Keratinocyte (primary cell): ENCODE measurements around the gene MPPED1. TPM values are rescaled to one million over a fixed set of nuclear protein-coding genes. Genes with fewer than 3 reads are reported as not detected.

Experiments used
- DNase-seq: peaks from one replicate; pipeline ENCODE4 v3.0.0-alpha.2; 2011; ENCODE audit warnings: low read depth, missing footprints, low spot score
- FAIRE-seq: peaks from 2 replicates; lab custom pipeline; 2011; peaks lifted over from hg19 to GRCh38; lab: Jason Lieb, UNC
- H2AFZ ChIP-seq: 2 replicates; pipeline ENCODE4 v1.6.0; 2012; ENCODE audit warnings: low read length, control low read depth, inconsistent platforms; ENCODE audit not compliant: control insufficient read depth
- H3K27ac ChIP-seq: 2 replicates; pipeline ENCODE4 v1.5.1; 2011; ENCODE audit warnings: low read length; ENCODE audit not compliant: control insufficient read depth, insufficient read depth
- H3K27me3 ChIP-seq: 3 replicates; pipeline ENCODE4 v1.6.0; 2011; ENCODE audit warnings: low read length; ENCODE audit not compliant: control insufficient read depth, insufficient read depth; ENCODE audit errors: extremely low read depth
- H3K36me3 ChIP-seq, 2 experiments: 2 replicates in 1 of 2; 3 replicates in 1 of 2; pipeline ENCODE4 v1.5.1; 2011; ENCODE audit warnings: low read length in 2 of 2, mild to moderate bottlenecking in 1 of 2; ENCODE audit not compliant: control insufficient read depth in 2 of 2, insufficient read depth in 2 of 2; ENCODE audit errors: extremely low read depth in 1 of 2
- H3K4me1 ChIP-seq: 3 replicates; pipeline ENCODE4 v1.5.1; 2011; ENCODE audit warnings: low read length; ENCODE audit not compliant: control insufficient read depth, insufficient read depth; ENCODE audit errors: extremely low read depth
- H3K4me2 ChIP-seq: 3 replicates; pipeline ENCODE4 v1.6.0; 2011; ENCODE audit warnings: low read depth, low read length; ENCODE audit not compliant: control insufficient read depth, insufficient read depth; ENCODE audit errors: extremely low read depth
- H3K4me3 ChIP-seq, 3 experiments: fragments of 200-600 bp in 1 of 3; sonication (generic) in 1 of 3; 2 replicates in 2 of 3; 3 replicates in 1 of 3; pipeline ENCODE4 v1.5.1; 2011 to 2016; ENCODE audit warnings: low read length in 3 of 3, mild to moderate bottlenecking in 3 of 3, control low read depth in 2 of 3, inconsistent platforms in 1 of 3, low read depth in 1 of 3, mixed read lengths in 1 of 3, mixed run types in 1 of 3, moderate library complexity in 1 of 3; ENCODE audit not compliant: control insufficient read depth in 2 of 3, insufficient read depth in 2 of 3; ENCODE audit errors: extremely low read depth in 1 of 3
- H3K79me2 ChIP-seq: 2 replicates; pipeline ENCODE4 v1.6.0; 2012; ENCODE audit warnings: low read length; ENCODE audit not compliant: control insufficient read depth, insufficient read depth
- H3K9ac ChIP-seq: 3 replicates; pipeline ENCODE4 v1.6.0; 2011; ENCODE audit warnings: low read length; ENCODE audit not compliant: control insufficient read depth, insufficient read depth; ENCODE audit errors: extremely low read depth
- H3K9me1 ChIP-seq: 3 replicates; pipeline ENCODE4 v1.6.0; 2011; ENCODE audit warnings: low read length; ENCODE audit not compliant: control insufficient read depth, insufficient read depth; ENCODE audit errors: extremely low read depth
- H3K9me3 ChIP-seq: 2 replicates; pipeline ENCODE4 v1.5.1; 2012; ENCODE audit warnings: low read depth, low read length; ENCODE audit not compliant: control insufficient read depth
- H4K20me1 ChIP-seq: 3 replicates; pipeline ENCODE4 v1.6.0; 2011; ENCODE audit warnings: low read length; ENCODE audit not compliant: control insufficient read depth, insufficient read depth; ENCODE audit errors: extremely low read depth
- EZH2 ChIP-seq: IDR thresholded peaks from one replicate; pipeline ENCODE4 v1.6.1; 2012; ENCODE audit warnings: inconsistent platforms, mild to moderate bottlenecking, low read length, moderate library complexity
- dilution Hi-C: fragments of 300-500 bp; cut with MboI; formaldehyde crosslinking; loops from one replicate; pipeline ENCODE4 v1.7.0; 2020; ENCODE audit warnings: low sequenced_read_pairs; ENCODE audit not compliant: extremely low pct_ligation_motif_present
- polyA plus RNA-seq, 5 experiments: library from polyadenylated mRNA; depleted of rRNA in 3 of 5; stranded (reverse) in 3 of 5; stranded (forward) in 1 of 5; unstranded in 1 of 5; fragments of >200 nt; gene quantifications; 1 replicate in 1 of 5; 2 replicates in 3 of 5; 3 replicates in 1 of 5; pipeline versions ENCODE4 v1.2.1 to v1.2.3, GENCODE V29; 2011 to 2012; ENCODE audit warnings: missing spikeins in 2 of 5, low read depth in 1 of 5, low replicate concordance in 1 of 5
- TF ChIP-seq, protein P1 (sequence below), 3 experiments: IDR thresholded peaks in 1 of 3; conservative IDR thresholded peaks in 1 of 3; optimal IDR thresholded peaks in 1 of 3; 2 replicates in 2 of 3; 3 replicates in 1 of 3; pipeline versions ENCODE3 to v1.5.1; 2011; ENCODE audit warnings: low read length in 3 of 3, mild to moderate bottlenecking in 3 of 3, moderate library complexity in 2 of 3, control low read depth in 1 of 3, inconsistent platforms in 1 of 3; ENCODE audit not compliant: insufficient read depth in 2 of 3; ENCODE audit errors: extremely low read depth in 1 of 3

MPPED1 gene
- polyA plus RNA-seq, 1 donor (not counting 4 experiments of a cell fraction or from before 2014, with no cell fraction given): not detected

DNA sequence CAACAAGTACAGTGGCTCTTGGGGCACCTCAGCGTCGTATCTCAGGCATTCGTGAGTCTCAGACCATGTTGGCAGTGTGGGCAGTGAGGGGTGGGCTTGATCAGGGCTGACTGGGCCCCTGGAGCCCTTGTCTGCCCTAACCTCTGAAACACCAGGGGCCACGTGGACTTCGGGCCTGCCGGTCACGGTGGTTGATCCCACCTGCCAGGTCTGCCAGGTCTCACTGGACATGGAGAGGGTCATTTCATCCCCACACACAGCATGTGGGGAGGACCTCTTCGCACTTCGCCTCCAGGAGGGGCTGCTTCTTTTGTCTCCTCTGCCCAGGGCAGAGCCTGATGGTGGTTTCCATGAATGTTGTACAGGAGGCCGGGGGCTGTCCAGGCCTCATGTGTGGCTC lies 77.1 kb downstream of the MPPED1 start:
- H3K27me3 ChIP-seq: no peaks in the 10 kb centered on the region
- H3K4me2 ChIP-seq: no peak overlapping the region
- no peaks in the 10 kb centered on the region for H3K4me1 ChIP-seq
- H3K4me3 ChIP-seq: no peak overlapping the region
- no peak overlapping the region for H2AFZ ChIP-seq
- no peak for FAIRE-seq
- no peak for DNase-seq
- H3K9me3 ChIP-seq: no peaks in the 10 kb centered on the region
- dilution Hi-C loops: no loop called here
- no peak overlapping the region for H3K9ac ChIP-seq
- no peak overlapping the region for H3K27ac ChIP-seq
- no peaks in the 10 kb centered on the region for H4K20me1 ChIP-seq
- H3K36me3 ChIP-seq: no peaks in the 10 kb centered on the region
- H3K9me1 ChIP-seq: no peaks in the 10 kb centered on the region
- TF ChIP-seq, protein P1, sequence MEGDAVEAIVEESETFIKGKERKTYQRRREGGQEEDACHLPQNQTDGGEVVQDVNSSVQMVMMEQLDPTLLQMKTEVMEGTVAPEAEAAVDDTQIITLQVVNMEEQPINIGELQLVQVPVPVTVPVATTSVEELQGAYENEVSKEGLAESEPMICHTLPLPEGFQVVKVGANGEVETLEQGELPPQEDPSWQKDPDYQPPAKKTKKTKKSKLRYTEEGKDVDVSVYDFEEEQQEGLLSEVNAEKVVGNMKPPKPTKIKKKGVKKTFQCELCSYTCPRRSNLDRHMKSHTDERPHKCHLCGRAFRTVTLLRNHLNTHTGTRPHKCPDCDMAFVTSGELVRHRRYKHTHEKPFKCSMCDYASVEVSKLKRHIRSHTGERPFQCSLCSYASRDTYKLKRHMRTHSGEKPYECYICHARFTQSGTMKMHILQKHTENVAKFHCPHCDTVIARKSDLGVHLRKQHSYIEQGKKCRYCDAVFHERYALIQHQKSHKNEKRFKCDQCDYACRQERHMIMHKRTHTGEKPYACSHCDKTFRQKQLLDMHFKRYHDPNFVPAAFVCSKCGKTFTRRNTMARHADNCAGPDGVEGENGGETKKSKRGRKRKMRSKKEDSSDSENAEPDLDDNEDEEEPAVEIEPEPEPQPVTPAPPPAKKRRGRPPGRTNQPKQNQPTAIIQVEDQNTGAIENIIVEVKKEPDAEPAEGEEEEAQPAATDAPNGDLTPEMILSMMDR (optimal IDR thresholded peaks at IDR 0.05 in 1 of 3, IDR thresholded peaks at IDR 0.05 in 1 of 3, conservative IDR thresholded peaks at IDR 0.05 in 1 of 3; ENCODE audit: extremely low read depth in 1 of 3, insufficient read depth in 2 of 3, low read length in 3 of 3): no peak
- no peak for TF ChIP-seq EZH2
- H3K79me2 ChIP-seq: no peaks in the 10 kb centered on the region

DNA sequence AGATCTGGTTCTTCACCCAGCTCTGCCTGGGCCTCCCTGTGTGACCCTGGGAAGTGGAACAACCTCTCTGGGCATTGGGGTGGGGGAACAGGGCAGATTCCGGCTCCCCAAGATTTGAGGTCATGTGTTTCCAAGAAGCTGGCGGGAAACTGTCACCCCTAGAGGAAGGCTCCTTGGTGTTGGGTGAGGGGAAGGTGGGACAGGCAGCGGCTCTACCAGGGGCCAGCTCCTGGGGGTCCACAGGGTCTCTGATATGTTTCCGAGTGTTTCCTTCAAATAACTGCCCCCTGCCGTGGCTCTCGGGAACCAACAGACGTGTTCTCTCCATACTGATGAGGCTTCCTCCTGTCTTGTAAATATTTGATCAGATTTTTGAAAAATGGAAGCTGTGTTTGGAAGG lies 78.5 kb downstream of the MPPED1 start:
- H3K4me1 ChIP-seq: no peaks in the 10 kb centered on the region
- no peak overlapping the region for H3K27ac ChIP-seq
- no peak for TF ChIP-seq EZH2
- TF ChIP-seq, protein P1 (optimal IDR thresholded peaks at IDR 0.05 in 1 of 3, IDR thresholded peaks at IDR 0.05 in 1 of 3, conservative IDR thresholded peaks at IDR 0.05 in 1 of 3; ENCODE audit: extremely low read depth in 1 of 3, insufficient read depth in 2 of 3, low read length in 3 of 3): no peak
- no peak overlapping the region for H3K4me2 ChIP-seq
- no peaks in the 10 kb centered on the region for H3K9me3 ChIP-seq
- H2AFZ ChIP-seq: no peak overlapping the region
- no peaks in the 10 kb centered on the region for H4K20me1 ChIP-seq
- DNase-seq (no peak), FAIRE-seq (no peak)
- no peak overlapping the region for H3K4me3 ChIP-seq
- no peak overlapping the region for H3K9ac ChIP-seq
- H3K27me3 ChIP-seq: no peaks in the 10 kb centered on the region
- no peaks in the 10 kb centered on the region for H3K36me3 ChIP-seq
- no peaks in the 10 kb centered on the region for H3K9me1 ChIP-seq
- no peaks in the 10 kb centered on the region for H3K79me2 ChIP-seq
- dilution Hi-C loops: no loop called here
